ENCODE data around the gene HID1. TPM values are rescaled to one million over a fixed set of nuclear protein-coding genes. Genes with fewer than 3 reads are reported as not detected.

Gene HID1
- total and polyA plus RNA-seq, 8 donors, result 32.1 to 75.8 (median 61.7) TPM

GRCh38 chr17:74946641-74947040, 25.9 kb downstream of the HID1 start:
- Histone ChIP-seq H3K9me3 (no peaks in the 10 kb centered on the region), H3K27me3 (peaks cover 0 to 59% of the 10 kb centered on the region in 2 donors), H3K27ac (no peak overlapping the region), H3K36me3 (peaks cover 0 to 8% of the 10 kb centered on the region in 2 donors), H3K4me1 (no peaks in the 10 kb centered on the region), H3K4me3 (no peak overlapping the region)
- TF ChIP-seq CTCF (IDR thresholded peaks at IDR 0.05), result no peak
- intact Hi-C loops (cut with DNase I), result no loop called here
- DNase-seq (no peak), ATAC-seq (no peak)

- no peak for TF ChIP-seq CTCF (IDR thresholded peaks at IDR 0.05)
- ATAC-seq (no peak), DNase-seq (no peak)
- H3K36me3 ChIP-seq, result no peaks in the 10 kb centered on the region
- no peaks in the 10 kb centered on the region for H3K4me1 ChIP-seq
- H3K27ac ChIP-seq, result no peak overlapping the region
- H3K27me3 ChIP-seq, result peaks cover 0 to 67% of the 10 kb centered on the region in 2 donors
- H3K9me3 ChIP-seq, result no peaks in the 10 kb centered on the region
- intact Hi-C loops (cut with DNase I), result no loop called here
- H3K4me3 ChIP-seq, result no peak overlapping the region
These were observed 27.0 kb downstream of the HID1 start for GRCh38 chr17:74945543-74945942.

- intact Hi-C loops (cut with DNase I), result no loop called here
- TF ChIP-seq CTCF (IDR thresholded peaks at IDR 0.05), result no peak
- Histone ChIP-seq H3K36me3 (no peaks in the 10 kb centered on the region), H3K27ac (no peak overlapping the region), H3K4me1 (no peaks in the 10 kb centered on the region), H3K27me3 (peaks cover 2 to 63% of the 10 kb centered on the region in 2 donors), H3K9me3 (no peaks in the 10 kb centered on the region), H3K4me3 (no peak overlapping the region)
- ATAC-seq, result no peak
- DNase-seq, result no peak
These were observed 28.6 kb downstream of the HID1 start for GRCh38 chr17:74943808-74944522.

- Histone ChIP-seq H3K27ac (no peak overlapping the region), H3K4me3 (no peak overlapping the region), H3K36me3 (no peaks in the 10 kb centered on the region), H3K27me3 (peaks cover 26 to 82% of the 10 kb centered on the region in 2 donors), H3K4me1 (no peaks in the 10 kb centered on the region), H3K9me3 (no peaks in the 10 kb centered on the region)
- no peak for DNase-seq
- TF ChIP-seq CTCF (IDR thresholded peaks at IDR 0.05), result no peak
- ATAC-seq, result no peak
- intact Hi-C loops (cut with DNase I), result no loop called here
These were observed 31.3 kb downstream of the HID1 start for GRCh38 chr17:74941128-74941725.

- peaks cover 43 to 83% of the 10 kb centered on the region in 2 donors for H3K27me3 ChIP-seq
These were observed 33.0 kb downstream of the HID1 start for GRCh38 chr17:74939534-74939933.

More at GRCh38 chr17:74939534-74939933, 33.0 kb downstream of the HID1 start:
- no peak overlapping the region for H3K27ac ChIP-seq
- peaks cover 0 to 3% of the 10 kb centered on the region in 2 donors for H3K4me1 ChIP-seq
- H3K36me3 ChIP-seq, result no peaks in the 10 kb centered on the region
- intact Hi-C loops (cut with DNase I), result no loop called here
- no peak overlapping the region for H3K4me3 ChIP-seq
- TF ChIP-seq CTCF (IDR thresholded peaks at IDR 0.05), result no peak
- ATAC-seq (no peak), DNase-seq (no peak)
- no peaks in the 10 kb centered on the region for H3K9me3 ChIP-seq

Data from left lung (tissue), 10 donors.